HG03575 (cell line): Measurements from ENCODE around the gene HOXA9.

Source experiments
- ATAC-seq: cut with Tn5 transposase; IDR thresholded peaks from one replicate; pipeline ENCODE4 v1.9.1; 2021; ENCODE audit not compliant: unreplicated experiment, insufficient number of reproducible peaks, low FRiP score; ENCODE audit errors: extremely low read depth

The HOXA9 gene

GRCh38 chr7:27202018-27202861 is 36.9 kb upstream of the HOXA9 start:
- no peak for ATAC-seq

GRCh38 chr7:27201580-27202017 is 36.3 kb upstream of the HOXA9 start:
- no peak for ATAC-seq

- ATAC-seq = no peak
Measured at GRCh38 chr7:27200761-27201579, 35.6 kb upstream of the HOXA9 start.

GRCh38 chr7:27199849-27200760 is 34.8 kb upstream of the HOXA9 start, which contains the start of gene HOXA13:
Gene HOXA13, minus strand, starts transcription at chr7:27200091. Its CDS starts 14 bp downstream, at chr7:27200077.
- ATAC-seq = no peak

- ATAC-seq = no peak
Measured at GRCh38 chr7:27198871-27199801, 33.8 kb upstream of the HOXA9 start.

GRCh38 chr7:27198138-27198841 is 33.0 kb upstream of the HOXA9 start:
- no peak for ATAC-seq

GRCh38 chr7:27197137-27198042 is 32.1 kb upstream of the HOXA9 start:
- ATAC-seq = no peak

- ATAC-seq = no peak
Measured at GRCh38 chr7:27196287-27196767, 31.0 kb upstream of the HOXA9 start.

- ATAC-seq = no peak
Measured at GRCh38 chr7:27194686-27195379, 29.5 kb upstream of the HOXA9 start.

- no peak for ATAC-seq
Measured at GRCh38 chr7:27194002-27194352, 28.6 kb upstream of the HOXA9 start.

- ATAC-seq = no peak
Measured at GRCh38 chr7:27193335-27194001, 28.1 kb upstream of the HOXA9 start.

- ATAC-seq = no peak
Measured at GRCh38 chr7:27192546-27193334, 27.4 kb upstream of the HOXA9 start.

- ATAC-seq = no peak
Measured at GRCh38 chr7:27191833-27192545, 26.7 kb upstream of the HOXA9 start.

GRCh38 chr7:27191161-27191731 is 25.9 kb upstream of the HOXA9 start:
- no peak for ATAC-seq
